ENCODE measurements around the gene NMNAT3.

DNA sequence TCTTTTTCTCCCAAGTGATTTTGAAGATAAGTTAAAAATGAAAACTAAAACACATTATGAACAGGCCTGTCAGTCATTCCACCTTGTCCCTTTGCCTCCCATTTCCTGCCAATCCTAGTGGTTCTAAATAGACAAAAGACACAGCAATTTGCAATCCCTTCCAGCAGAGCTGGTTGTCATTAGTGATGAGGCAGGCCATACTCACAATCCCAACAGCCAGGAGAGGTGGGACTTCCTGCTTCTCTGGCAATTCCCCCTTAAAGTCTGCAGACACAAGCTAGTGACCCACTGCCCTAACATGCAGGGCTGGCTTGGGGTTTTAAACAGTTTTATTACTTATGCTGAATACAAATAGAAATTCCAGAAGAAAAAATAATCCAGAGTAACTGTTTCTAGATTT, 99.9 kb downstream of the NMNAT3 start:
- no peak for TF ChIP-seq EZH2 (IDR thresholded peaks at IDR 0.05; ENCODE audit: insufficient read depth, poor library complexity, severe bottlenecking)
- TF ChIP-seq EZH2phosphoT487 (IDR thresholded peaks at IDR 0.05; ENCODE audit: insufficient read depth, low read depth), result no peak
